Activated T-cell treated with anti-CD3 and anti-CD28 coated beads, Interleukin-2, amount 50 U/mL, for 4 hours (primary cell): ENCODE measurements around the gene SARS1. TPM values are rescaled to one million over a fixed set of nuclear protein-coding genes. Genes with fewer than 3 reads are reported as not detected.
"Not testable (repeated sequence)": the region's sequence is repeated elsewhere in the genome, so short reads cannot be mapped to it uniquely, and the experiment has no call there.

Experiments
- ATAC-seq, 2 donors: fragments of 200-7000 bp; cut with Tn5 transposase; one replicate each; pipeline ENCODE4 v1.10.0; 2021
- DNase-seq: peaks from one replicate; pipeline ENCODE4 v3.0.0-alpha.2; 2020
- H3K27me3 Mint-ChIP-seq: one replicate; pipeline ENCODE4 v1.8.0; 2021; ENCODE audit warnings: low read depth, mixed read lengths
- H3K36me3 Mint-ChIP-seq: one replicate; pipeline ENCODE4 v1.8.0; 2022; ENCODE audit warnings: mixed read lengths; ENCODE audit not compliant: insufficient read depth
- H3K4me1 Mint-ChIP-seq: one replicate; pipeline ENCODE4 v1.8.0; 2021; ENCODE audit warnings: low read depth, mixed read lengths
- H3K4me3 Mint-ChIP-seq: one replicate; pipeline ENCODE4 v1.8.0; 2021; ENCODE audit warnings: mild to moderate bottlenecking, moderate library complexity, mixed read lengths
- H3K9me3 Mint-ChIP-seq: one replicate; pipeline ENCODE4 v1.8.0; 2021; ENCODE audit warnings: mixed read lengths
- total RNA-seq, 3 donors: library from RNA; stranded (reverse); gene quantifications; one replicate each; pipeline ENCODE4 v1.2.1, GENCODE V29; 2021

SARS1 gene
- total RNA-seq, 3 donors from 2014 or later: 166 to 207 (median 201) TPM

- H3K4me3 Mint-ChIP-seq, H3K27me3 Mint-ChIP-seq, H3K9me3 Mint-ChIP-seq, DNase-seq, ATAC-seq, H3K36me3 Mint-ChIP-seq: not testable (repeated sequence)
- peaks cover 13% of the 10 kb centered on the region for H3K4me1 Mint-ChIP-seq
Measured at GRCh38 chr1:109286762-109287161, 73.0 kb downstream of the SARS1 start.

Other genes starting within 250 kb of the SARS1 start
- gene WDR47, start 171.8 kb upstream of the SARS1 start, total RNA-seq: 10 to 100 TPM; 11.7 to 14.5 (median 14.3) TPM
- 10 to 100 TPM; 38.1 to 43.5 (median 43.3) TPM for gene TAF13, start 137.9 kb upstream of the SARS1 start, total RNA-seq
- 10 to 100 TPM; 33.4 to 46.0 (median 38.1) TPM for gene TMEM167B, start 123.2 kb upstream of the SARS1 start, total RNA-seq
- gene ELAPOR1, start 99.8 kb upstream of the SARS1 start, total RNA-seq: 1 to 10 TPM; 3.1 to 6.4 (median 4.2) TPM
- 1 to 10 TPM; 1.4 to 2.2 (median 1.5) TPM for gene CELSR2, start 35.6 kb downstream of the SARS1 start, total RNA-seq
- gene PSRC1, start 69.2 kb downstream of the SARS1 start, total RNA-seq: under 1 TPM; 0.24 to 0.51 (median 0.37) TPM
- gene MYBPHL, start 93.1 kb downstream of the SARS1 start, total RNA-seq: not detected
- gene SORT1, start 184.0 kb downstream of the SARS1 start, total RNA-seq: 1 to 10 TPM; 1.1 to 1.6 (median 1.2) TPM
- gene PSMA5, start 212.5 kb downstream of the SARS1 start, total RNA-seq: 100 to 1,000 TPM; 298 to 351 (median 300) TPM